GM12878 (cell line): Measurements from ENCODE around the gene GREM1. TPM values are rescaled to one million over a fixed set of nuclear protein-coding genes. Genes with fewer than 3 reads are reported as not detected.

Experiments used
- ATAC-seq: fragments of 200-7000 bp; cut with Tn5 transposase; 3 replicates; pipeline ENCODE4 v1.9.1; 2020; ENCODE audit warnings: mild to moderate bottlenecking, moderate library complexity
- BruUV-seq: library from RNA; stranded (reverse); fragments of 400-500 nt; replicated peaks from 2 replicates; lab custom pipeline; 2021; lab: Mats Ljungman, UMichigan
- CTCF ChIA-PET: fragments of 300-600 bp; sonication (Branson Sonifier 250); formaldehyde crosslinking; extraction: SDS; loops from one replicate; lab custom pipeline; 2021; ENCODE audit warnings: inconsistent platforms; lab: Yijun Ruan, JAX
- POLR2A ChIA-PET: fragments of 350-600 bp; formaldehyde crosslinking; extraction: SDS; loops from one replicate; lab custom pipeline; 2021; ENCODE audit warnings: inconsistent platforms; lab: Charles Lee
- RAD21 ChIA-PET: fragments of 300-600 bp; sonication (Branson Sonifier 250); formaldehyde crosslinking; loops from one replicate; lab custom pipeline; 2023; ENCODE audit warnings: antibody characterized with exemption; ENCODE audit not compliant: unreplicated experiment; lab: Charles Lee
- SMC1A ChIA-PET: fragments of 300-600 bp; sonication (Branson Sonifier 250); formaldehyde crosslinking; loops from one replicate; lab custom pipeline; 2023; ENCODE audit not compliant: unreplicated experiment, uncharacterized antibody; lab: Charles Lee
- DNase-seq: peaks from one replicate; pipeline ENCODE4 v3.0.0-alpha.2; 2011; ENCODE audit warnings: low read depth, low spot score
- FAIRE-seq: peaks from 3 replicates; lab custom pipeline; 2011; peaks lifted over from hg19 to GRCh38; lab: Jason Lieb, UNC
- H2AFZ ChIP-seq: 2 replicates; pipeline ENCODE4 v1.6.0; 2011; ENCODE audit warnings: low read depth, low read length, control low read depth; ENCODE audit not compliant: control insufficient read depth
- H3K27ac ChIP-seq: 2 replicates; pipeline ENCODE4 v1.5.1; 2011; ENCODE audit warnings: control low read depth; ENCODE audit not compliant: control insufficient read depth, insufficient read depth
- H3K27me3 ChIP-seq, 2 experiments: replicated peaks in 1 of 2; 2 replicates each; pipeline versions ENCODE4 v1.6.0 to v1.6.1; 2011; ENCODE audit warnings: low read length in 1 of 2; ENCODE audit not compliant: control insufficient read depth in 2 of 2, insufficient read depth in 2 of 2
- H3K36me3 ChIP-seq, 2 experiments: 2 replicates each; pipeline ENCODE4 v1.5.1; 2011; ENCODE audit warnings: low read length in 1 of 2; ENCODE audit not compliant: control insufficient read depth in 2 of 2, insufficient read depth in 2 of 2
- H3K4me1 ChIP-seq: 2 replicates; pipeline ENCODE4 v1.6.1; 2011; ENCODE audit warnings: mild to moderate bottlenecking, low read length, moderate library complexity, mixed read lengths; ENCODE audit not compliant: control insufficient read depth, insufficient read depth
- H3K4me2 ChIP-seq: 2 replicates; pipeline ENCODE4 v1.6.0; 2011; ENCODE audit warnings: control low read depth; ENCODE audit not compliant: control insufficient read depth, insufficient read depth
- H3K4me3 ChIP-seq: fragments of 200-600 bp; sonication (generic); 2 replicates; pipeline ENCODE4 v1.5.1; 2016
- H3K79me2 ChIP-seq: 2 replicates; pipeline ENCODE4 v1.6.0; 2011; ENCODE audit warnings: low read length; ENCODE audit not compliant: control insufficient read depth, insufficient read depth
- H3K9ac ChIP-seq: 2 replicates; pipeline ENCODE4 v1.8.0; 2011; ENCODE audit warnings: low read length, control low read depth, mixed read lengths; ENCODE audit not compliant: control insufficient read depth, insufficient read depth
- H3K9me3 ChIP-seq: replicated peaks from 3 replicates; pipeline ENCODE4 v1.5.1; 2011; ENCODE audit warnings: mild to moderate bottlenecking, low read length; ENCODE audit not compliant: control insufficient read depth, insufficient read depth
- H4K20me1 ChIP-seq: 2 replicates; pipeline ENCODE4 v1.6.0; 2011; ENCODE audit not compliant: control insufficient read depth, insufficient read depth
- BCL11A ChIP-seq: IDR thresholded peaks from 2 replicates; pipeline ENCODE4 v1.6.1; 2011; ENCODE audit warnings: low read depth, low read length
- CBX5 ChIP-seq: sonication (generic); IDR thresholded peaks from 2 replicates; pipeline ENCODE4 v1.6.1; 2016; ENCODE audit warnings: low read depth, moderate library complexity, mild to moderate bottlenecking, inconsistent platforms
- CHD1 ChIP-seq: IDR thresholded peaks from 2 replicates; pipeline ENCODE4 v1.6.1; 2012; ENCODE audit warnings: low read depth, low read length, improper control_type of control experiment
- DPF2 ChIP-seq: fragments of 450-650 bp; IDR thresholded peaks from 2 replicates; pipeline ENCODE4 v1.6.1; 2017; ENCODE audit warnings: mild to moderate bottlenecking
- GATAD2B ChIP-seq: fragments of 450-650 bp; conservative IDR thresholded peaks from 2 replicates; pipeline ENCODE4 v1.6.1; 2017; ENCODE audit warnings: low read depth, mild to moderate bottlenecking, moderate library complexity
- HDAC2 ChIP-seq: fragments of 200-600 bp; sonication (generic); IDR thresholded peaks from 2 replicates; pipeline ENCODE4 v1.6.1; 2017
- HDGF ChIP-seq: fragments of 450-650 bp; IDR thresholded peaks from 2 replicates; pipeline ENCODE4 v1.6.1; 2016; ENCODE audit warnings: antibody characterized with exemption
- IKZF1 ChIP-seq: fragments of 450-650 bp; conservative IDR thresholded peaks from 2 replicates; pipeline ENCODE4 v1.6.1; 2017; ENCODE audit warnings: antibody characterized with exemption, mild to moderate bottlenecking
- JUND ChIP-seq: IDR thresholded peaks from 2 replicates; pipeline ENCODE4 v1.6.1; 2012; ENCODE audit warnings: low read depth, mild to moderate bottlenecking, low read length, improper control_type of control experiment, moderate library complexity
- LARP7 ChIP-seq: fragments of 450-650 bp; IDR thresholded peaks from 2 replicates; pipeline ENCODE4 v1.6.1; 2017; ENCODE audit warnings: mild to moderate bottlenecking
- MEF2A ChIP-seq: IDR thresholded peaks from 2 replicates; pipeline ENCODE4 v1.6.1; 2011; ENCODE audit warnings: low read depth, mild to moderate bottlenecking, low read length, moderate library complexity; ENCODE audit not compliant: insufficient read depth
- NFXL1 ChIP-seq: fragments of 450-650 bp; IDR thresholded peaks from 2 replicates; pipeline ENCODE4 v1.6.1; 2017; ENCODE audit warnings: antibody characterized with exemption, mild to moderate bottlenecking, borderline replicate concordance
- NFYA ChIP-seq: IDR thresholded peaks from 2 replicates; pipeline ENCODE4 v1.6.1; 2011; ENCODE audit warnings: low read depth, mild to moderate bottlenecking, low read length, improper control_type of control experiment, borderline replicate concordance
- NR2F1 ChIP-seq: fragments of 450-650 bp; conservative IDR thresholded peaks from 2 replicates; pipeline ENCODE4 v1.6.1; 2017; ENCODE audit warnings: mild to moderate bottlenecking
- NRF1 ChIP-seq: conservative IDR thresholded peaks from 2 replicates; pipeline ENCODE4 v1.6.1; 2011; ENCODE audit warnings: mild to moderate bottlenecking, low read depth, low read length, improper control_type of control experiment
- RB1 ChIP-seq: fragments of 450-650 bp; formaldehyde crosslinking; IDR thresholded peaks from 2 replicates; pipeline ENCODE4 v1.6.1; 2017; ENCODE audit warnings: mild to moderate bottlenecking, borderline replicate concordance
- REST ChIP-seq: IDR thresholded peaks from 2 replicates; pipeline ENCODE4 v1.6.1; 2012; ENCODE audit warnings: mild to moderate bottlenecking, low read depth, low read length
- SPI1 ChIP-seq: IDR thresholded peaks from 2 replicates; pipeline ENCODE4 v1.6.1; 2011; ENCODE audit warnings: low read depth, mild to moderate bottlenecking, low read length, moderate library complexity, borderline replicate concordance; ENCODE audit not compliant: insufficient read depth
- SUPT20H ChIP-seq: IDR thresholded peaks from 2 replicates; pipeline ENCODE4 v1.6.1; 2011; ENCODE audit warnings: low read depth, mild to moderate bottlenecking, low read length, moderate library complexity, borderline replicate concordance; ENCODE audit not compliant: control insufficient read depth
- TARDBP ChIP-seq: IDR thresholded peaks from 2 replicates; pipeline ENCODE4 v1.6.1; 2016; ENCODE audit warnings: borderline replicate concordance
- TCF12 ChIP-seq: IDR thresholded peaks from 2 replicates; pipeline ENCODE4 v1.6.1; 2011; ENCODE audit warnings: low read depth, mild to moderate bottlenecking, low read length
- WGBS: methylation state at CpG from one replicate; pipeline ENCODE4 v1.1.6; 2016; ENCODE audit warnings: low lambda C conversion rate; ENCODE audit not compliant: insufficient replicate concordance, insufficient coverage; ENCODE audit errors: missing lambda C conversion rate; 5-methylcytosine and 5-hydroxymethylcytosine counted together
- in situ Hi-C: fragments of 300-500 bp; cut with MboI; formaldehyde crosslinking; loops from 9 replicates; pipeline ENCODE4 v1.14.3; 2018; ENCODE audit warnings: mixed read lengths
- intact Hi-C: fragments of 100-400 bp; cut with micrococcal nuclease; formaldehyde crosslinking; loops from one replicate; pipeline ENCODE4 v1.14.2; 2022; ENCODE audit not compliant: unreplicated experiment
- polyA plus RNA-seq, 11 experiments: library from polyadenylated mRNA; depleted of rRNA in 4 of 11; unstranded in 6 of 11; stranded (reverse) in 5 of 11; fragments of >200 nt; fragmentation: Nextera tagmentation in 4 of 11; fragmentation: Illumina TruSeq in 1 of 11; extraction: Ambion mirVana in 4 of 11; extraction: Trizol in 1 of 11; gene quantifications; 1 replicate in 1 of 11; 2 replicates in 10 of 11; pipeline versions ENCODE4 v1.2.1 to v1.2.3, GENCODE V29; 2011 to 2016; ENCODE audit warnings: inconsistent platforms in 2 of 11, missing spikeins in 2 of 11, low read depth in 1 of 11
- total RNA-seq, 4 experiments: library from RNA; depleted of rRNA in 3 of 4; stranded (reverse); fragments of >200 nt in 3 of 4; fragmentation: Illumina TruSeq in 1 of 4; extraction: Trizol in 1 of 4; gene quantifications; 2 replicates each; pipeline versions ENCODE4 v1.2.1 to v1.2.3, GENCODE V29; 2013 to 2021
- TF ChIP-seq, protein P1 (sequence below): fragments of 450-650 bp; IDR thresholded peaks from 2 replicates; pipeline ENCODE4 v1.6.1; 2018; ENCODE audit warnings: borderline replicate concordance, mild to moderate bottlenecking; ENCODE audit not compliant: partially characterized antibody

GREM1 gene
- total and polyA plus RNA-seq, 10 of the 15 experiments (the other 5 are each of a cell fraction or from before 2014, with no cell fraction given), result 0.08 to 0.36 (median 0.08) TPM; not detected in 7

GRCh38 chr15:32784581-32784980 is 66.8 kb downstream of the GREM1 start (continued):
- no peak for TF ChIP-seq TCF12
- no peak for TF ChIP-seq RB1
- TF ChIP-seq IKZF1, result no peak
- no peak for TF ChIP-seq BCL11A
- TF ChIP-seq MEF2A, result no peak
- TF ChIP-seq, protein P1, sequence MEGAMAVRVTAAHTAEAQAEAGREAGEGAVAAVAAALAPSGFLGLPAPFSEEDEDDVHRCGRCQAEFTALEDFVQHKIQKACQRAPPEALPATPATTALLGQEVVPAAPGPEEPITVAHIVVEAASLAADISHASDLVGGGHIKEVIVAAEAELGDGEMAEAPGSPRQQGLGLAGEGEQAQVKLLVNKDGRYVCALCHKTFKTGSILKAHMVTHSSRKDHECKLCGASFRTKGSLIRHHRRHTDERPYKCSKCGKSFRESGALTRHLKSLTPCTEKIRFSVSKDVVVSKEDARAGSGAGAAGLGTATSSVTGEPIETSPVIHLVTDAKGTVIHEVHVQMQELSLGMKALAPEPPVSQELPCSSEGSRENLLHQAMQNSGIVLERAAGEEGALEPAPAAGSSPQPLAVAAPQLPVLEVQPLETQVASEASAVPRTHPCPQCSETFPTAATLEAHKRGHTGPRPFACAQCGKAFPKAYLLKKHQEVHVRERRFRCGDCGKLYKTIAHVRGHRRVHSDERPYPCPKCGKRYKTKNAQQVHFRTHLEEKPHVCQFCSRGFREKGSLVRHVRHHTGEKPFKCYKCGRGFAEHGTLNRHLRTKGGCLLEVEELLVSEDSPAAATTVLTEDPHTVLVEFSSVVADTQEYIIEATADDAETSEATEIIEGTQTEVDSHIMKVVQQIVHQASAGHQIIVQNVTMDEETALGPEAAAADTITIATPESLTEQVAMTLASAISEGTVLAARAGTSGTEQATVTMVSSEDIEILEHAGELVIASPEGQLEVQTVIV, result no peak
- TF ChIP-seq CBX5, result no peak
- TF ChIP-seq NRF1, result no peak
- TF ChIP-seq, all 136 proteins: peak for 0

GRCh38 chr15:32786906-32787305 is 69.1 kb downstream of the GREM1 start:
- WGBS, result 59% methylated on average over 7 of the region's 7 CpGs
- Histone ChIP-seq H3K27me3 (peaks cover 0 to 2% of the 10 kb centered on the region in 2 experiments; a peak in 3 of 4 replicates), H3K4me3 (no peak overlapping the region), H2AFZ (no peak overlapping the region), H3K4me2 (no peak overlapping the region), H3K9ac (no peak overlapping the region), H3K27ac (no peak overlapping the region), H3K79me2 (no peaks in the 10 kb centered on the region), H3K36me3 (no peaks in the 10 kb centered on the region), H4K20me1 (no peaks in the 10 kb centered on the region), H3K4me1 (no peaks in the 10 kb centered on the region), H3K9me3 (no peaks in the 10 kb centered on the region)
- no peak for ATAC-seq
- intact Hi-C loops, result no loop called here
- DNase-seq, result no peak
- BruUV-seq, result no TSS peak
- ChIA-PET CTCF (no interaction called here), RAD21 (no interaction called here), SMC1A (no interaction called here), POLR2A (no interaction called here)
- in situ Hi-C loops, result no loop called here
- no peak for FAIRE-seq
- TF ChIP-seq NFYA, result no peak
- no peak for TF ChIP-seq DPF2
- TF ChIP-seq CHD1, result no peak
- no peak for TF ChIP-seq REST
- no peak for TF ChIP-seq GATAD2B
- no peak for TF ChIP-seq HDAC2
- TF ChIP-seq NFXL1, result no peak
- TF ChIP-seq SPI1, result no peak
- no peak for TF ChIP-seq HDGF
- no peak for TF ChIP-seq LARP7
- TF ChIP-seq JUND, result no peak
- TF ChIP-seq TARDBP, result no peak
- TF ChIP-seq NR2F1, result no peak
- no peak for TF ChIP-seq SUPT20H
